Mucosa of stomach (tissue), 1 donor: ENCODE data around the gene MRPS25.
A peak's percentile ranks its signal among the peaks of the same experiment; 100 is the strongest.

ENCODE experiments used
- H3K27me3 ChIP-seq: one replicate; pipeline ENCODE4 v1.7.0; 2013; ENCODE audit warnings: mild to moderate bottlenecking, low read length; ENCODE audit not compliant: control insufficient read depth, insufficient read depth
- H3K36me3 ChIP-seq: one replicate; pipeline ENCODE4 v1.7.0; 2013; ENCODE audit warnings: low read length; ENCODE audit not compliant: control insufficient read depth, insufficient read depth
- H3K4me1 ChIP-seq: one replicate; pipeline ENCODE4 v1.7.0; 2013; ENCODE audit warnings: mild to moderate bottlenecking, low read length; ENCODE audit not compliant: control insufficient read depth, insufficient read depth
- H3K4me3 ChIP-seq: one replicate; pipeline ENCODE4 v1.7.0; 2013; ENCODE audit warnings: low read length
- H3K9ac ChIP-seq: one replicate; pipeline ENCODE4 v1.7.0; 2013; ENCODE audit warnings: mild to moderate bottlenecking, low read length, moderate library complexity
- H3K9me3 ChIP-seq: one replicate; pipeline ENCODE4 v1.7.0; 2013; ENCODE audit warnings: mild to moderate bottlenecking, low read length, moderate library complexity; ENCODE audit not compliant: control insufficient read depth
- donor health status: Pancreatic carcinoma.

The MRPS25 gene

DNA sequence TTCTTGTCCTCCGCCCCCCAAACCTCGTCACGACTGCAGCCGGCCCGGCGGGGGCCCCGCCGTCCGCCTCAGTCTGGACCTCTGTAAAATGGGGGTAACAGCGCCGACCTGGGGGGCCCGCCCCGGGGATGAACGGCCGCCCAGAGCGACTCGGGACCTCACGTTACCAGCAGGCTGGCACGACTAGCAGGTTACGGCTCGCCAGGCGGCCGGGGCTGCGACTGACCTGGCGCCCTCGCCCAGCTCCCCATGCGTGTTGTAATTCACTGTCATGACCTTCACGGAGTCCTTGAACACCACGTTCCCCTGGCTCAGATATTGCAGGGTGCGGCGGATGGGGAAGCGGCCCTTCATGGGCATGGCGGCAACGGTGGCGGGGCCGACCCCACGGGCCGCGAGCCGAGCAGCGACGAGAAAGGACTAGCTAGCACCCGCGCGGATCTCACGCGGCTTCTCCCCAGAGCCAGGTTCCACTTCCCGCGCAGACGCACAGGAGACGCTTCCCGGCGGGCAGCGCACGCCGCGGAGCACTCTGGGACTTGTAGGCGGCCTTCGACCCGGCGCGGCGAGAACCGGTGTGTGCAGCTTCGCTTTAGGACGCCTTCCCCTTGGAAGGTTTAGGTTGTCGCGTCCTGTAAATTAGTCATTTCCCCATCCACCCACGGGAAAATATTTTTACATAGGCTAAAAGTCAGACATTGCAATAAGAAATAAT, at the start of gene MRPS25:
TSS of gene MRPS25 (minus strand) at position 481 of the 715 bp plus-strand sequence. CDS start at position 360, 121 bp downstream.
- no peaks in the 10 kb centered on the region for H3K36me3 ChIP-seq
- peak within 1 kb of the TSS; percentile 80 for H3K4me3 ChIP-seq
- H3K9ac ChIP-seq, result peak within 1 kb of the TSS; percentile 89
- H3K27me3 ChIP-seq, result no peaks in the 10 kb centered on the region
- H3K9me3 ChIP-seq, result no peaks in the 10 kb centered on the region
- H3K4me1 ChIP-seq, result peaks cover 15% of the 10 kb centered on the region

DNA sequence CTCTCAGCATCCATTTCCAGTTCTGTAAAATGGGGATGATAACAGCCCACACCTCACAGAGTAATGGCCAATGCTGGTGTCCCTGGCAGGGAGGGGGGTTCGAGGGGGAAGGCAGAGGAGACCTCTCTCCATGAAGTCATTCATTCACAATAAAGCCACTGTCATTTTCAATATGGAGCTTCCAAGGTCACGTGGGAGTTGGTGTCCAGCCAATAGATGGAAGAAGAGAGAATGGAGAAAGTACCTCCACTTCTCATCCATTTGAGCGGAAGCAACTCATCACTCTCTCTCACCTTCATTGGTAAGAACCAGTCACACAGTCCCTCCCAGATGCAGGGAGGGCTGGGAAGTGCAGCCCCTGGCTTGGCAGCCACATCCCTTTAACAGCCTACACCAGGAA, 48.8 kb upstream of the MRPS25 start:
- Histone ChIP-seq H3K4me3 (no peak overlapping the region), H3K36me3 (no peaks in the 10 kb centered on the region), H3K4me1 (peaks cover 4% of the 10 kb centered on the region), H3K27me3 (no peaks in the 10 kb centered on the region), H3K9ac (no peak overlapping the region), H3K9me3 (no peaks in the 10 kb centered on the region)

DNA sequence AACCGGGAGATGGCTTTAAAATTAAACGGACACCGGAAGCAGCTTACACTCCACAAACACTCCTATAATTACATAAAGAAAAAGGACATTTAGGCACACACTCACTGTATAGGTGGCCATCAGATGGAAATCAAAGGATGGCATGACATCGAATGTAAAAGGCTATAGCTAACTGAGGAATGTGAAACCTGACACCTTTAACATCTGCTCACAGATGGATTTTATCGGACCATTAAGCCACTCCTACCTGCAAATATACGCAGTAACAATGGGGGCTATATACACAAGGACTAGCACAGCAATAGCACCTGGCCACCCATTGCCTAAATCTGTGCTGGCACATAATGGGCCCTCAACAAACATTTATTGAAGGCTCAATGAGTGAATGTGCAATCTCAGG, 48.4 kb upstream of the MRPS25 start:
- Histone ChIP-seq H3K36me3 (no peaks in the 10 kb centered on the region), H3K4me3 (no peak overlapping the region), H3K4me1 (peaks cover 2% of the 10 kb centered on the region), H3K9ac (no peak overlapping the region), H3K27me3 (no peaks in the 10 kb centered on the region), H3K9me3 (no peaks in the 10 kb centered on the region)

DNA sequence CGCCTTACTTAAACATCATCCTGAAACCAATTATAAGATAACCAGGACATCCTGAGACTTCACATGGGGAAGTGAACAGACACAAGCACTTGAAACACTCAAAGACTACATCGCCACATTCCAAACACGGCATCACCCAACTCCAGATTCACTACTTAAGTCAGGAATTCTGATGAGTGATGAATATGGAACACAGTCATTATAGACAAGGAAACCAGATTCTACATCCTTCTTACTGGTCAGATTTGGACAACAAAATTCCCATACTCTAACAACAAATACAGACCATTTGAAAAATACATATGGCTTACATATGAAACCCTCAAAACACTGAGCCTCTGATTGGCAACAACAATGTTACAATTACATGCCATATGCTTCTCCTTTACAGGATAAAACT, 46.9 kb upstream of the MRPS25 start:
- Histone ChIP-seq H3K9ac (no peak overlapping the region), H3K27me3 (peaks cover 5% of the 10 kb centered on the region), H3K4me3 (no peak overlapping the region), H3K4me1 (peaks cover 5% of the 10 kb centered on the region), H3K9me3 (no peaks in the 10 kb centered on the region), H3K36me3 (no peaks in the 10 kb centered on the region)

DNA sequence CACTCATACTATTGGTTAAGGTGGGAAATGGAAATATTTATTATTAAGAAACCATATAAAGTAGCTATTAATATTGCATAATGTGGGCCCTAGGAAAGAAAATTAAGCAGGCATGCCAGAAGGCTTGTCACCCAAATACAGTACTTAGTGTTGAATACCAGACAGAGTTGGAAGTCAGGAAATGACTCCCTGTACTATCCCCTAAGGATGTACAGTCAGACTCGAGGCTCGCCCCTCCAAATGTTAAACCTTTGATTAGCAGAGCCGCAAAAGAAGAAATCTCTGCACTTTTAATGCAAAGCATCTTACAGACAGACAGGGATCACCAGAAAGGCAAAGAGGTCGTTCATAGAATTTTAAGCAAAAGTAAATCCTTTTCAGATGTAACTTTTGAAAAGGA, 45.1 kb upstream of the MRPS25 start:
- Histone ChIP-seq H3K36me3 (no peaks in the 10 kb centered on the region), H3K27me3 (peaks cover 5% of the 10 kb centered on the region), H3K9me3 (no peaks in the 10 kb centered on the region), H3K9ac (no peak overlapping the region), H3K4me3 (no peak overlapping the region), H3K4me1 (peaks cover 5% of the 10 kb centered on the region)

DNA sequence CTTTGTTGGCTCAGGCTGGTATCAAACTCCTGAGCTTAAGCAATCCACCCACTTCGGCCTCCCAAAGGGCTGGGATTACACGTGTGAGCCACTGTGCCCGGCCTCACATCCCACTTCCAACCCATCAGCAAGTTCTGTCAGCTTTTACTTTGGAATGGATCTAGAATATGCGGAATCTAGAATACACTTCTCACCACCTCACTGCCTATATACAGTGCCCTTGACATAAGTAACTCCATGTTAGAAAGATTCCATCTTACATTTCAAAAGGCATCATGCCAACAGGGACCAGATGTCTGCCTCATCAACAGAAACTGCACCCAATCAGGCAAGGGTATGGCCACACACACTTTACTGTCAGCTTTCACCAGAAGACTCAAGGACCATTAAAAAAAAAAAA, 43.8 kb upstream of the MRPS25 start:
- H3K4me3 ChIP-seq, result no peak overlapping the region
- H3K27me3 ChIP-seq, result peaks cover 5% of the 10 kb centered on the region
- no peak overlapping the region for H3K9ac ChIP-seq
- no peaks in the 10 kb centered on the region for H3K36me3 ChIP-seq
- H3K9me3 ChIP-seq, result no peaks in the 10 kb centered on the region
- H3K4me1 ChIP-seq, result peaks cover 5% of the 10 kb centered on the region

DNA sequence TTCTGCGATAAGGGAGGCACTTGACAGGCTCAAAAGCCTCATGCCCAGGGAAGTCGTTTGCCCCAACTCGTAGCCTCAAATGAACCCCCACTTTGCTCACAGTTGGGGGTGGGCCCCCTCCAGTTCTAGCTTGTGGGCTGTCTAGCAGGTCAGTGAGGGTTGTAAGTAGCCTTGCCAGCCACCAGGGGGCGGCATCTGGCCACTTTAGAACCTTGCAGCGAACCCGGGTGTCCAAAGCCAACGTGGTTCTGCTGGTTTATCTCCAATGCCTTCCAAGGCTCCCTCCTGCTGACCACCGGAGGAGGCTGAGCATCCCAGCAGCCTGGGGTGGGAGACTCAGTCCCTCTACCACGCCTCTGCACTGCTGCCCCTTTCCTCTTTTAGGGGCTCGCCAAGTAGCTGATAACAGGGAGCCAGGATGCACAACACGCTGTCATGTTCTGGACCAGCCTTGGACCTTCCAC, 43.0 kb upstream of the MRPS25 start:
- H3K27me3 ChIP-seq, result peaks cover 5% of the 10 kb centered on the region
- H3K4me1 ChIP-seq, result peaks cover 9% of the 10 kb centered on the region
- H3K9me3 ChIP-seq, result no peaks in the 10 kb centered on the region
- no peak overlapping the region for H3K9ac ChIP-seq
- H3K4me3 ChIP-seq, result no peak overlapping the region
- no peaks in the 10 kb centered on the region for H3K36me3 ChIP-seq

DNA sequence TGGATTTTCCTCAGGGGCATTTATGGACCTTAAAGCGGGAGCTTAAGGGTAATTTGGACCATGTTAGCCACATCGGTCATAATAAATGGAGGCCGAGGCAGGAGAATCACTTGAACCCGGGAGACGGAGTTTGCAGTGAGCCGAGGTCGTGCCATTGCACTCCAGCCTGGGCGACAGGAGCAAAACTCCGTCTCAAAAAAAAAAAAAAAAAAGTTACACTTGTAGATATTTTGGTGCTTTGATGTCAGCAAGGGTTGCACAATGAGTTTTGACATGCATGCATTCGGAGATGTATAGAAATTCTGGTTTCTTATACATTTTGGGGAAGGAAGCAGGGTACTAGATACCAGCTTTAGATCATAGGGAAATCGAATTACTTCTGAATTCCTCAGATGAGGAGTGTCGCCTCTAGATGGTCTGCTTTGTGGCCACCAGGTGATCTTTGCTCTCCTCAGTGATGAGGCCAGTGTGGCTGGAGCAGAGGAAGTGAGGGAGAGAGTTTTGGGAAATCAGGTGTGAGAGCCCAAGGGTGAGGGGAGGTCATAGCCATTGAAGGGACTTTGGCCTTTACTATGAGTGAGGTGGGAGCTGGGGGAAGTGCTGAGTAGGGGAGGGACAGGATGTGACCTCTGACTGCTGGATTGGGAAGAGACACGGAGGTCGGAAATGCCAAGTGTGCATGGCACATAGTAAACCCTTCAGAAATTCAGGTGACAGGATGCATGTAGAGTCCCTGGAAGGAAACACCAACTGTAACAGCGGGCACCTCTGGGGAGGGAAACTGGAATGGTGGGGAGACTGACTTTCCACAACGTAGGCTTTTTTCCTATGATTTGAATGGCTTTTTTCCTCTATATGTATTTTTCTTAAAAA, 42.2 kb upstream of the MRPS25 start:
- no peaks in the 10 kb centered on the region for H3K36me3 ChIP-seq
- H3K27me3 ChIP-seq, result peaks cover 5% of the 10 kb centered on the region
- no peak overlapping the region for H3K9ac ChIP-seq
- H3K4me1 ChIP-seq, result peaks cover 17% of the 10 kb centered on the region
- H3K9me3 ChIP-seq, result no peaks in the 10 kb centered on the region
- no peak overlapping the region for H3K4me3 ChIP-seq

DNA sequence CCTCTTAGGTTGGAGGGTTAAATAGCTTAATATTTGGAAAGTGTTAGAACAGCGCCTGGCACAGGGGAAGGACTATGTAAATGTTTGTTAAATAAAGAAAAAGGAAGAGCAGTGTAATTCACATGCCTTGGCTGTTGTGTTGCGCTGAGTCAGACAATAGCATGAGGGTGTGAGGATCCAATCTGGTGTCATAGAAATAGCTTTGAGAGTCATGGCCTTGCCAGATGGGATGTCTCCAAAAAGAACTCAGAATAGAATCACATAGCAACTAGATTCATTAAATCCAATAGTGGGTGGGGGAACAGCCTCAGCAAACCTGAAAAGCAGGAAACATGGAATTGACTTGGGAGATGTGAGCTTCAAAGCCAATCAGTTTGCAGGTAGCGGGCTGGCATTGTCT, 37.7 kb upstream of the MRPS25 start:
- H3K9ac ChIP-seq, result no peak overlapping the region

DNA sequence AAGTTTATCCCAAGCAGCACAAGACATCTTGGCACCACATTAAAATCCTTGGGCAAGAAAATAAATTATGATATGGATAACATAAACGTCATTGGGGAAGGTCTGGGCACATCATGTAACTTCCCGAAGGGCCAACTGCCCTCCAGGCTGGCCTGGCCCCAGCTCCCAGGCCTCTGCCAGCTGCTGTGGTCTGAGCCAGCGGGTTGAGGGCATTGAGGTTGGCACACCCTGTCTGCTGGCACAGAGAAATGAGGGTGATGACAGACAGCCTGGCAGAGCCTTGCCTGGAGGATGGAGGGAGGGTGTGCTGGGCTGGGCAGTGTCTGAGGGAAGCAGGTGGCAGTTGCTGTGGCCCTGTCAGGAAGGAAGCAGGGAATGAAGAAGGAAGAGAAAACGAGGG, 37.1 kb upstream of the MRPS25 start:
- H3K4me3 ChIP-seq, result no peak overlapping the region
- H3K9ac ChIP-seq, result no peak overlapping the region
- H3K27me3 ChIP-seq, result peaks cover under 1% of the 10 kb centered on the region
- H3K36me3 ChIP-seq, result no peaks in the 10 kb centered on the region
- no peaks in the 10 kb centered on the region for H3K9me3 ChIP-seq
- peaks cover 29% of the 10 kb centered on the region for H3K4me1 ChIP-seq

More for the DNA sequence above, 37.7 kb upstream of the MRPS25 start:
- Histone ChIP-seq H3K4me1 (peaks cover 26% of the 10 kb centered on the region), H3K9me3 (no peaks in the 10 kb centered on the region), H3K4me3 (no peak overlapping the region), H3K27me3 (peaks cover 5% of the 10 kb centered on the region), H3K36me3 (no peaks in the 10 kb centered on the region)

DNA sequence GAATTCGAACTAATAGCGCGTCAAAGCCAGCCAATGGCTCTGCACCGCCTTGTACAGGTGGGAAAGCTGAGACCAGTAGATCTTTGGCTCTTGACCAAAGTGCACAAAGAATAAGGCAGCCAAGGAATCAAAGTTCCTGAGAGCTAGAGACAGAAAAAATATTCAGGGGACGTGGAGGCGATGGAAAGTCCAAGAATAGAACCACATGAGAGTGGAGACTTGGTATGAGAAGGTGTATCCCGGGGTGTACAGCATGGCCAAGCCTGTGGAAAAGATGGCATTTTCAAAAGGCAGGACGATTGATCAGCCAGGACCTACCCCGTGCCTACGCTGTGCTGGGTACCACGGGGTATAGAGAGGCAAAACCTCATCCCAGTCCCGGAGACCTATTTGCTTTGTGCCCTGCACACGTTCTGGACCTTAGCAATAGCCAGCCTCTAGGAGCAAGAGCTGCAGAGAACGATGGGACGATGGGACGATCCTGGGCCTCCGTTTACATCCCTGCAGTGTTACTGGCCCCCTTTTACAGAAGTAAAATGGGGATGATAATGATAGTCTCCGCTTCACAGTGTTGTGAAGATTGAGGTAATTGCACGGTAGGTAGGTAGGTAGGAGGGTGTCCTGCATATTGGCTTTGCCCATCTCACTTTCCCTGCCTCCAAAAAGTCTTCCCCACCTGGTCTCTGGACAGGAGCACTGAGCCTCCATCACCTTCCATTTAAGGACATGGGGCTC, 34.4 kb upstream of the MRPS25 start:
- no peaks in the 10 kb centered on the region for H3K27me3 ChIP-seq
- peak overlapping the region; percentile 95 for H3K4me3 ChIP-seq
- peak overlapping the region; percentile 86 for H3K9ac ChIP-seq
- peaks cover 29% of the 10 kb centered on the region for H3K4me1 ChIP-seq
- no peaks in the 10 kb centered on the region for H3K36me3 ChIP-seq
- H3K9me3 ChIP-seq, result no peaks in the 10 kb centered on the region
